Keratinocyte (primary cell): ENCODE measurements around the gene PLB1.

Experiments used
- EZH2 ChIP-seq: IDR thresholded peaks from one replicate; pipeline ENCODE4 v1.6.1; 2012; ENCODE audit warnings: inconsistent platforms, mild to moderate bottlenecking, low read length, moderate library complexity
- TF ChIP-seq, protein P1 (sequence below), 3 experiments: IDR thresholded peaks in 1 of 3; conservative IDR thresholded peaks in 1 of 3; optimal IDR thresholded peaks in 1 of 3; 2 replicates in 2 of 3; 3 replicates in 1 of 3; pipeline versions ENCODE3 to v1.5.1; 2011; ENCODE audit warnings: low read length in 3 of 3, mild to moderate bottlenecking in 3 of 3, moderate library complexity in 2 of 3, control low read depth in 1 of 3, inconsistent platforms in 1 of 3; ENCODE audit not compliant: insufficient read depth in 2 of 3; ENCODE audit errors: extremely low read depth in 1 of 3

DNA sequence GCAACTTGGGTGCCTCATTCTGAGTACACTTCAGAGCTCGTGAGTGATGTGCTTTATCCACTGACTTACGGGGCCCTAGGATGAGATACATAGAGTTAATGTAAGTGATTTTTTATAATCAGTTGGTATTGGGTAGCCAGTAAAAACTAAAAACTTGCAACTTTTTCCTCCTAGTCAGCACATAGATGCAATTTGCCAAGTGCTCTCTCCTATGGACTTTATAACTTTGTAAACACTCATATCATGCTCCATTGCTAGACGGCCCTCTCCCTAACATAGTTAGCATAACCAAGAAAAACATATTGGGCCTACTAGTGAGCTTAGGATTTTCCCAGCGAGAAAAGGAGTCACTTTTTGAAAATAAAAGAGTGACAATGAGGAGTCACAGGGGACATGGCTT lies 60.4 kb downstream of the PLB1 start:
- TF ChIP-seq, protein P1, sequence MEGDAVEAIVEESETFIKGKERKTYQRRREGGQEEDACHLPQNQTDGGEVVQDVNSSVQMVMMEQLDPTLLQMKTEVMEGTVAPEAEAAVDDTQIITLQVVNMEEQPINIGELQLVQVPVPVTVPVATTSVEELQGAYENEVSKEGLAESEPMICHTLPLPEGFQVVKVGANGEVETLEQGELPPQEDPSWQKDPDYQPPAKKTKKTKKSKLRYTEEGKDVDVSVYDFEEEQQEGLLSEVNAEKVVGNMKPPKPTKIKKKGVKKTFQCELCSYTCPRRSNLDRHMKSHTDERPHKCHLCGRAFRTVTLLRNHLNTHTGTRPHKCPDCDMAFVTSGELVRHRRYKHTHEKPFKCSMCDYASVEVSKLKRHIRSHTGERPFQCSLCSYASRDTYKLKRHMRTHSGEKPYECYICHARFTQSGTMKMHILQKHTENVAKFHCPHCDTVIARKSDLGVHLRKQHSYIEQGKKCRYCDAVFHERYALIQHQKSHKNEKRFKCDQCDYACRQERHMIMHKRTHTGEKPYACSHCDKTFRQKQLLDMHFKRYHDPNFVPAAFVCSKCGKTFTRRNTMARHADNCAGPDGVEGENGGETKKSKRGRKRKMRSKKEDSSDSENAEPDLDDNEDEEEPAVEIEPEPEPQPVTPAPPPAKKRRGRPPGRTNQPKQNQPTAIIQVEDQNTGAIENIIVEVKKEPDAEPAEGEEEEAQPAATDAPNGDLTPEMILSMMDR (optimal IDR thresholded peaks at IDR 0.05 in 1 of 3, IDR thresholded peaks at IDR 0.05 in 1 of 3, conservative IDR thresholded peaks at IDR 0.05 in 1 of 3; ENCODE audit: extremely low read depth in 1 of 3, insufficient read depth in 2 of 3, low read length in 3 of 3): no peak
- no peak for TF ChIP-seq EZH2
